ENCODE data around the gene NUDC. TPM values are rescaled to one million over a fixed set of nuclear protein-coding genes. Genes with fewer than 3 reads are reported as not detected.

The NUDC gene
- total and polyA plus RNA-seq, 9 of the 15 experiments (the other 6 are each of a cell fraction or from before 2014, with no cell fraction given): 9.8 to 234 (median 149) TPM

DNA sequence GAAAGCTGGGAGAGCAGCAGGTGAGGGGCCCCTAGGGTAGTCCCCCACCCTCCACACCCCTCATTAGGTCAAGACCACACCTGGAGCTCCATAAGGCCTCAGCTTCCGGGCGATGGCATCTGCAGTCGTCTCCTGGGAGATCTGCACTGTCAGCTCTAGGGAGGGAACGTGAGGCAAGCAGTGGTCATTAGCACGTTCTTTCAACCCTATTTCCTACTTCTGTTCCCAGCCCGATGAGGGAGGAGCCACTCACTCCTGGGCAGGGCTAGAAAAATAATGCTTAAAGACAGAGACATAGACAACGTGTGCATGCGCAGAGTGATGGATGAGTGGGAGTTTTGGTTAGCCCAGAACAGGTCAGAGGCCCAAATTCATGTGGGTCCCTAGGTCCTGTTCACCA is 29.1 kb downstream of the NUDC start (continued):
- TF ChIP-seq TEAD4 (IDR thresholded peaks at IDR 0.05; ENCODE audit: low read length) (no peak), TEAD4 (CRISPR knock-in tag; IDR thresholded peaks at IDR 0.05; ENCODE audit: borderline replicate concordance) (0 out of 2 replicates have a peak, but pooled peaks have one; percentile 16), SPI1 (IDR thresholded peaks at IDR 0.05; ENCODE audit: borderline replicate concordance, low read depth, low read length) (no peak), CBFA2T2 (conservative IDR thresholded peaks at IDR 0.05) (no peak), OTX1 (CRISPR knock-in tag; IDR thresholded peaks at IDR 0.05) (no peak), PTRF (tag; IDR thresholded peaks at IDR 0.05) (no peak), SAFB (IDR thresholded peaks at IDR 0.05; ENCODE audit: borderline replicate concordance, low read depth, low read length) (no peak), XRCC5 (IDR thresholded peaks at IDR 0.05; ENCODE audit: low read depth, low read length) (0 out of 2 replicates have a peak, but pooled peaks have one; percentile 30), SMARCC2 (IDR thresholded peaks at IDR 0.05; ENCODE audit: low read depth) (no peak), ESRRA (IDR thresholded peaks at IDR 0.05; ENCODE audit: borderline replicate concordance, low read depth) (no peak), ZNF785 (CRISPR knock-in tag; IDR thresholded peaks at IDR 0.05) (no peak), SUPT5H (IDR thresholded peaks at IDR 0.05) (no peak), ZNF76 (CRISPR knock-in tag; IDR thresholded peaks at IDR 0.05; ENCODE audit: borderline replicate concordance) (no peak), ZNF311 (CRISPR knock-in tag; IDR thresholded peaks at IDR 0.05) (no peak), MTA1 (IDR thresholded peaks at IDR 0.05; ENCODE audit: borderline replicate concordance) (no peak)
- TF ChIP-seq, protein P1, sequence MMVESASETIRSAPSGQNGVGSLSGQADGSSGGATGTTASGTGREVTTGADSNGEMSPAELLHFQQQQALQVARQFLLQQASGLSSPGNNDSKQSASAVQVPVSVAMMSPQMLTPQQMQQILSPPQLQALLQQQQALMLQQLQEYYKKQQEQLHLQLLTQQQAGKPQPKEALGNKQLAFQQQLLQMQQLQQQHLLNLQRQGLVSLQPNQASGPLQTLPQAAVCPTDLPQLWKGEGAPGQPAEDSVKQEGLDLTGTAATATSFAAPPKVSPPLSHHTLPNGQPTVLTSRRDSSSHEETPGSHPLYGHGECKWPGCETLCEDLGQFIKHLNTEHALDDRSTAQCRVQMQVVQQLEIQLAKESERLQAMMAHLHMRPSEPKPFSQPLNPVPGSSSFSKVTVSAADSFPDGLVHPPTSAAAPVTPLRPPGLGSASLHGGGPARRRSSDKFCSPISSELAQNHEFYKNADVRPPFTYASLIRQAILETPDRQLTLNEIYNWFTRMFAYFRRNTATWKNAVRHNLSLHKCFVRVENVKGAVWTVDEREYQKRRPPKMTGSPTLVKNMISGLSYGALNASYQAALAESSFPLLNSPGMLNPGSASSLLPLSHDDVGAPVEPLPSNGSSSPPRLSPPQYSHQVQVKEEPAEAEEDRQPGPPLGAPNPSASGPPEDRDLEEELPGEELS (CRISPR knock-in tag; IDR thresholded peaks at IDR 0.05; ENCODE audit: borderline replicate concordance): no peak
- TF ChIP-seq, protein P2, sequence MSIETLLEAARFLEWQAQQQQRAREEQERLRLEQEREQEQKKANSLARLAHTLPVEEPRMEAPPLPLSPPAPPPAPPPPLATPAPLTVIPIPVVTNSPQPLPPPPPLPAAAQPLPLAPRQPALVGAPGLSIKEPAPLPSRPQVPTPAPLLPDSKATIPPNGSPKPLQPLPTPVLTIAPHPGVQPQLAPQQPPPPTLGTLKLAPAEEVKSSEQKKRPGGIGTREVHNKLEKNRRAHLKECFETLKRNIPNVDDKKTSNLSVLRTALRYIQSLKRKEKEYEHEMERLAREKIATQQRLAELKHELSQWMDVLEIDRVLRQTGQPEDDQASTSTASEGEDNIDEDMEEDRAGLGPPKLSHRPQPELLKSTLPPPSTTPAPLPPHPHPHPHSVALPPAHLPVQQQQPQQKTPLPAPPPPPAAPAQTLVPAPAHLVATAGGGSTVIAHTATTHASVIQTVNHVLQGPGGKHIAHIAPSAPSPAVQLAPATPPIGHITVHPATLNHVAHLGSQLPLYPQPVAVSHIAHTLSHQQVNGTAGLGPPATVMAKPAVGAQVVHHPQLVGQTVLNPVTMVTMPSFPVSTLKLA (conservative IDR thresholded peaks at IDR 0.05): peak in 1 of 2 experiments; percentile 18; a peak in 1 of 4 replicates
- TF ChIP-seq, protein P3, sequence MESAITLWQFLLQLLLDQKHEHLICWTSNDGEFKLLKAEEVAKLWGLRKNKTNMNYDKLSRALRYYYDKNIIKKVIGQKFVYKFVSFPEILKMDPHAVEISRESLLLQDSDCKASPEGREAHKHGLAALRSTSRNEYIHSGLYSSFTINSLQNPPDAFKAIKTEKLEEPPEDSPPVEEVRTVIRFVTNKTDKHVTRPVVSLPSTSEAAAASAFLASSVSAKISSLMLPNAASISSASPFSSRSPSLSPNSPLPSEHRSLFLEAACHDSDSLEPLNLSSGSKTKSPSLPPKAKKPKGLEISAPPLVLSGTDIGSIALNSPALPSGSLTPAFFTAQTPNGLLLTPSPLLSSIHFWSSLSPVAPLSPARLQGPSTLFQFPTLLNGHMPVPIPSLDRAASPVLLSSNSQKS (CRISPR knock-in tag; IDR thresholded peaks at IDR 0.05): no peak
- TF ChIP-seq, protein P4, sequence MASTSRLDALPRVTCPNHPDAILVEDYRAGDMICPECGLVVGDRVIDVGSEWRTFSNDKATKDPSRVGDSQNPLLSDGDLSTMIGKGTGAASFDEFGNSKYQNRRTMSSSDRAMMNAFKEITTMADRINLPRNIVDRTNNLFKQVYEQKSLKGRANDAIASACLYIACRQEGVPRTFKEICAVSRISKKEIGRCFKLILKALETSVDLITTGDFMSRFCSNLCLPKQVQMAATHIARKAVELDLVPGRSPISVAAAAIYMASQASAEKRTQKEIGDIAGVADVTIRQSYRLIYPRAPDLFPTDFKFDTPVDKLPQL (IDR thresholded peaks at IDR 0.05; ENCODE audit: extremely low read depth, insufficient read length): no peak
- TF ChIP-seq, protein P5, sequence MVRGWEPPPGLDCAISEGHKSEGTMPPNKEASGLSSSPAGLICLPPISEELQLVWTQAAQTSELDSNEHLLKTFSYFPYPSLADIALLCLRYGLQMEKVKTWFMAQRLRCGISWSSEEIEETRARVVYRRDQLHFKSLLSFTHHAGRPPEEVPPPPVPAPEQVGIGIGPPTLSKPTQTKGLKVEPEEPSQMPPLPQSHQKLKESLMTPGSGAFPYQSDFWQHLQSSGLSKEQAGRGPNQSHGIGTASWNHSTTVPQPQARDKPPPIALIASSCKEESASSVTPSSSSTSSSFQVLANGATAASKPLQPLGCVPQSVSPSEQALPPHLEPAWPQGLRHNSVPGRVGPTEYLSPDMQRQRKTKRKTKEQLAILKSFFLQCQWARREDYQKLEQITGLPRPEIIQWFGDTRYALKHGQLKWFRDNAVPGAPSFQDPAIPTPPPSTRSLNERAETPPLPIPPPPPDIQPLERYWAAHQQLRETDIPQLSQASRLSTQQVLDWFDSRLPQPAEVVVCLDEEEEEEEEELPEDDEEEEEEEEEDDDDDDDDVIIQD (CRISPR knock-in tag; IDR thresholded peaks at IDR 0.05): no peak
- TF ChIP-seq, protein P6, sequence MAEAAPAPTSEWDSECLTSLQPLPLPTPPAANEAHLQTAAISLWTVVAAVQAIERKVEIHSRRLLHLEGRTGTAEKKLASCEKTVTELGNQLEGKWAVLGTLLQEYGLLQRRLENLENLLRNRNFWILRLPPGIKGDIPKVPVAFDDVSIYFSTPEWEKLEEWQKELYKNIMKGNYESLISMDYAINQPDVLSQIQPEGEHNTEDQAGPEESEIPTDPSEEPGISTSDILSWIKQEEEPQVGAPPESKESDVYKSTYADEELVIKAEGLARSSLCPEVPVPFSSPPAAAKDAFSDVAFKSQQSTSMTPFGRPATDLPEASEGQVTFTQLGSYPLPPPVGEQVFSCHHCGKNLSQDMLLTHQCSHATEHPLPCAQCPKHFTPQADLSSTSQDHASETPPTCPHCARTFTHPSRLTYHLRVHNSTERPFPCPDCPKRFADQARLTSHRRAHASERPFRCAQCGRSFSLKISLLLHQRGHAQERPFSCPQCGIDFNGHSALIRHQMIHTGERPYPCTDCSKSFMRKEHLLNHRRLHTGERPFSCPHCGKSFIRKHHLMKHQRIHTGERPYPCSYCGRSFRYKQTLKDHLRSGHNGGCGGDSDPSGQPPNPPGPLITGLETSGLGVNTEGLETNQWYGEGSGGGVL (CRISPR knock-in tag; IDR thresholded peaks at IDR 0.05): no peak
